ENCODE measurements around the gene DDX25. TPM values are rescaled to one million over a fixed set of nuclear protein-coding genes. Genes with fewer than 3 reads are reported as not detected.

Gene DDX25
- total RNA-seq, 1 donor from 2014 or later, result not detected

- Histone ChIP-seq H3K36me3 (no peaks in the 10 kb centered on the region), H3K27ac (no peak overlapping the region), H3K4me3 (no peak overlapping the region), H3K4me1 (peaks cover 27% of the 10 kb centered on the region), H3K9me3 (no peaks in the 10 kb centered on the region), H3K27me3 (no peaks in the 10 kb centered on the region)
- no peak for TF ChIP-seq CTCF (IDR thresholded peaks at IDR 0.05)
- TF ChIP-seq POLR2AphosphoS5 (IDR thresholded peaks at IDR 0.05; ENCODE audit: insufficient read depth in 1 of 2, low read depth in 1 of 2), result no peak
- TF ChIP-seq POLR2A (IDR thresholded peaks at IDR 0.05), result no peak
- intact Hi-C loops (cut with DNase I), result no loop called here
- peak; percentile 82 to 83 for DNase-seq (ENCODE audit: extremely low spot score in 2 of 2)
Observed at GRCh38 chr11:125948278-125949051, 44.2 kb downstream of the DDX25 start.

- TF ChIP-seq CTCF (IDR thresholded peaks at IDR 0.05) (no peak), POLR2A (IDR thresholded peaks at IDR 0.05) (no peak), POLR2AphosphoS5 (IDR thresholded peaks at IDR 0.05; ENCODE audit: insufficient read depth in 1 of 2, low read depth in 1 of 2) (no peak)
- intact Hi-C loops (cut with DNase I), result loop anchor here (10.0 kb wide), 1 partner anchor 705 kb away; no protein-coding TSS in a partner anchor
- no peak overlapping the region for H3K4me3 ChIP-seq
- H3K9me3 ChIP-seq, result no peaks in the 10 kb centered on the region
- no peaks in the 10 kb centered on the region for H3K36me3 ChIP-seq
- no peak overlapping the region for H3K27ac ChIP-seq
- DNase-seq (ENCODE audit: extremely low spot score in 2 of 2), result peak; percentile 83 to 87
- H3K27me3 ChIP-seq, result no peaks in the 10 kb centered on the region
- H3K4me1 ChIP-seq, result peaks cover 35% of the 10 kb centered on the region
Observed at GRCh38 chr11:125949271-125950177, 45.2 kb downstream of the DDX25 start.

GRCh38 chr11:125950178-125950490, 45.8 kb downstream of the DDX25 start:
- intact Hi-C loops (cut with DNase I), result loop anchor here (10.0 kb wide), 1 partner anchor 705 kb away; no protein-coding TSS in a partner anchor
- Histone ChIP-seq H3K27me3 (no peaks in the 10 kb centered on the region), H3K4me3 (no peak overlapping the region), H3K9me3 (no peaks in the 10 kb centered on the region), H3K36me3 (no peaks in the 10 kb centered on the region), H3K27ac (no peak overlapping the region), H3K4me1 (peaks cover 35% of the 10 kb centered on the region)
- DNase-seq (ENCODE audit: extremely low spot score in 2 of 2), result peak; percentile 52 to 80
- TF ChIP-seq CTCF (IDR thresholded peaks at IDR 0.05) (no peak), POLR2A (IDR thresholded peaks at IDR 0.05) (no peak), POLR2AphosphoS5 (IDR thresholded peaks at IDR 0.05; ENCODE audit: insufficient read depth in 1 of 2, low read depth in 1 of 2) (no peak)

- Histone ChIP-seq H3K4me3 (peak overlapping the region in 1 of 2 donors; percentile 17), H3K36me3 (no peaks in the 10 kb centered on the region), H3K4me1 (peaks cover 35% of the 10 kb centered on the region), H3K27ac (peak overlapping the region; percentile 63), H3K9me3 (no peaks in the 10 kb centered on the region), H3K27me3 (no peaks in the 10 kb centered on the region)
- DNase-seq (ENCODE audit: extremely low spot score in 2 of 2), result peak; percentile 95
- intact Hi-C loops (cut with DNase I), result loop anchor here (10.0 kb wide), 1 partner anchor 704 kb away; no protein-coding TSS in a partner anchor
- TF ChIP-seq CTCF (IDR thresholded peaks at IDR 0.05) (no peak), POLR2A (IDR thresholded peaks at IDR 0.05) (no peak), POLR2AphosphoS5 (IDR thresholded peaks at IDR 0.05; ENCODE audit: insufficient read depth in 1 of 2, low read depth in 1 of 2) (peak; percentile 45 to 75)
Observed at GRCh38 chr11:125950696-125951651, 46.7 kb downstream of the DDX25 start.

All from vagina (tissue), 2 donors.